Measurements from ENCODE around the gene ASCC2. TPM values are rescaled to one million over a fixed set of nuclear protein-coding genes. Genes with fewer than 3 reads are reported as not detected.

Gene ASCC2
- total and polyA plus RNA-seq, 9 donors, result 26.9 to 55.6 (median 36.9) TPM

GRCh38 chr22:29872144-29872893, 34.2 kb upstream of the ASCC2 start:
- intact Hi-C loops (cut with DNase I), result no loop called here

GRCh38 chr22:29871684-29872083, 33.6 kb upstream of the ASCC2 start:
- no peaks in the 10 kb centered on the region for H3K27me3 ChIP-seq
- 7 to 16% (median 12%) methylated on average over 5 of the region's 5 CpGs for WGBS, 3 donors
- DNase-seq, result peak in 1 of 5 donors; percentile 38
- TF ChIP-seq EP300 (IDR thresholded peaks at IDR 0.05) (no peak), POLR2A (IDR thresholded peaks at IDR 0.05) (no peak), CTCF (IDR thresholded peaks at IDR 0.05) (no peak)
- intact Hi-C loops (cut with DNase I), result no loop called here
- H3K4me1 ChIP-seq (ENCODE audit: insufficient read depth), result no peaks in the 10 kb centered on the region
- H3K9me3 ChIP-seq, result no peaks in the 10 kb centered on the region
- H3K36me3 ChIP-seq, result no peaks in the 10 kb centered on the region
- H3K27ac ChIP-seq, result no peak overlapping the region
- no peak overlapping the region for H3K4me3 ChIP-seq

More at GRCh38 chr22:29872144-29872893, 34.2 kb upstream of the ASCC2 start:
- Histone ChIP-seq H3K4me3 (no peak overlapping the region), H3K4me1 (ENCODE audit: insufficient read depth) (no peaks in the 10 kb centered on the region), H3K36me3 (no peaks in the 10 kb centered on the region), H3K27me3 (no peaks in the 10 kb centered on the region), H3K27ac (no peak overlapping the region), H3K9me3 (no peaks in the 10 kb centered on the region)
- TF ChIP-seq POLR2A (IDR thresholded peaks at IDR 0.05) (no peak), EP300 (IDR thresholded peaks at IDR 0.05) (no peak), CTCF (IDR thresholded peaks at IDR 0.05) (no peak)
- 89 to 90% (median 89%) methylated on average over 3 of the region's 3 CpGs for WGBS, 3 donors
- DNase-seq, result no peak

GRCh38 chr22:29870574-29870973, 32.5 kb upstream of the ASCC2 start:
- Histone ChIP-seq H3K4me1 (ENCODE audit: insufficient read depth) (no peaks in the 10 kb centered on the region), H3K27me3 (no peaks in the 10 kb centered on the region), H3K4me3 (no peak overlapping the region), H3K36me3 (no peaks in the 10 kb centered on the region), H3K27ac (no peak overlapping the region), H3K9me3 (no peaks in the 10 kb centered on the region)
- intact Hi-C loops (cut with DNase I), result no loop called here
- WGBS, 3 donors, result 53 to 61% (median 60%) methylated on average over 3 of the region's 3 CpGs
- TF ChIP-seq POLR2A (IDR thresholded peaks at IDR 0.05), result no peak
- no peak for TF ChIP-seq EP300 (IDR thresholded peaks at IDR 0.05)
- no peak for TF ChIP-seq CTCF (IDR thresholded peaks at IDR 0.05)
- DNase-seq, result no peak

GRCh38 chr22:29867851-29868250, 29.8 kb upstream of the ASCC2 start:
- Histone ChIP-seq H3K4me3 (no peak overlapping the region), H3K4me1 (ENCODE audit: insufficient read depth) (no peaks in the 10 kb centered on the region), H3K27me3 (no peaks in the 10 kb centered on the region), H3K27ac (no peak overlapping the region), H3K36me3 (no peaks in the 10 kb centered on the region), H3K9me3 (no peaks in the 10 kb centered on the region)
- intact Hi-C loops (cut with DNase I), result no loop called here
- 85 to 88% (median 87%) methylated on average over 3 of the region's 3 CpGs for WGBS, 3 donors
- TF ChIP-seq POLR2A (IDR thresholded peaks at IDR 0.05) (no peak), CTCF (IDR thresholded peaks at IDR 0.05) (no peak), EP300 (IDR thresholded peaks at IDR 0.05) (no peak)
- no peak for DNase-seq

Data from ovary (tissue), 9 donors.